ENCODE results near the gene TBRG4.

- TF ChIP-seq EP300 (IDR thresholded peaks at IDR 0.05) (no peak), CTCF (IDR thresholded peaks at IDR 0.05) (no peak), POLR2A (IDR thresholded peaks at IDR 0.05) (no peak)
These were observed 8.1 kb upstream of the TBRG4 start for GRCh38 chr7:45119550-45119949.
